NCI-H2227 (cell line): ENCODE measurements around the gene TBC1D22A.

ENCODE experiments used
- DNase-seq: peaks from one replicate; lab custom pipeline; 2025; ENCODE audit not compliant: unreplicated experiment; lab: John Stamatoyannopoulos, UW

The TBC1D22A gene

GRCh38 chr22:46829941-46830715 lies 67.7 kb downstream of the TBC1D22A start:
- DNase-seq: no peak

- no peak for DNase-seq
These were observed 68.4 kb downstream of the TBC1D22A start for GRCh38 chr22:46830841-46831240.

- DNase-seq: no peak
These were observed 70.8 kb downstream of the TBC1D22A start for GRCh38 chr22:46833228-46833627.

- no peak for DNase-seq
These were observed 71.7 kb downstream of the TBC1D22A start for GRCh38 chr22:46834021-46834737.

DNA sequence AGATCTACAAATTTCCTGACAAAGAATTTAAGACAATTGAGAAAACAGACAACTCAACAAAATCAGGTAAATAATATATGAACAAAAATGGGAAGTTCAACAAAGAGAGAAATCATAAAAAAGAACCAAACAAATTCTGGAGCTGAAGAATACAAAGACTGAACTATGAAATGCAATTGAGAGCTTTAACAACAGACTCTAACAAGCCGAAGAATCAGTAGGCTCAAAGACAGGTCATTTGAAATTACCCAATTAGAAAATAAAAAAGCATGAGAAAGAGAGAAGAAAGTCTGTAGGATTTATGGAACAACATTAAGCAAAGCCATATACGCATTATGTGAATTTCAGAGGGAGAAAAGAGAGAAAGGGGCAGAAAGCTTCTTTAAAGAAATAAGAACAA lies 72.8 kb downstream of the TBC1D22A start:
- no peak for DNase-seq

DNA sequence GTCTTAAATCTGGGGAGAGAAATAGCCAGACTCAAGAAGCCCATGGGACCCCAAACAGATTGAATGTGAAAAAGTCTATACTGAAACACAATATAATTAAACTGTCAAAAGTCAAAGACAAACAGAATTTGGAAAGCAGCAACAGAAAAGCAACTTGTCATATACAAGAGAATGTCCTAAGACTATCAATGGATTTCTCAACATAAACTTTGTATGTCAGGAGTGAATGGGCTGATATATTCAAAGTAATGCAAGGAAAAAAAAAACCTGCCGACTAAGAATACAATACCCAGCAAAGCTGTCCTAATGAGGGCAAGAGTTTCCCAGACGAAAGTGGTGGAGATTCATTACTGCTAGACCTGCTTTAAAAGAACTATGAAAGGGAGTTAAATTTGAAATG lies 73.2 kb downstream of the TBC1D22A start:
- no peak for DNase-seq

- DNase-seq: no peak
These were observed 79.1 kb downstream of the TBC1D22A start for GRCh38 chr22:46841522-46841921.

DNA sequence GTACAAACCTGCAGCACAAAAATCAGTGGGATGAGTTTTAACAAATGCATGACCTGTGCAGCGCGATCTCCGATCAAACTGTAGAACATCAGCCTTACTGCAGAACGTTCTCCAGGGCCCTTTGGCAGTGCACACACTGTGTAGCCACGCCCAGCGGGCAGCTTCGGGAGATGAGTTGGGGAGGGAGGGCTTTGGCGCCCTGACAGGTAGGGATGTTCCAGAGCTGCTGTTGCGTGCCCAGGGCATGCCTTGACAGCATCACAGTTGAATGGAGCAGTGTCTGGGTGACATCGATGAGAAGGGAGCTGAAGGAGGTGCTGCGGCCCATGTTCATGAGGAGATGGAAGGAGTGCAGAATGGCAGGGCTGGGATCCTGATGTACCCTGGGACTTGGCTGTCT lies 80.2 kb downstream of the TBC1D22A start:
- DNase-seq: no peak

- no peak for DNase-seq
These were observed 81.4 kb downstream of the TBC1D22A start for GRCh38 chr22:46843821-46844255.

- DNase-seq: no peak
These were observed 82.3 kb downstream of the TBC1D22A start for GRCh38 chr22:46844606-46845210.

GRCh38 chr22:46845296-46846149 lies 83.1 kb downstream of the TBC1D22A start:
- no peak for DNase-seq

GRCh38 chr22:46846150-46846831 lies 83.8 kb downstream of the TBC1D22A start:
- DNase-seq: no peak

DNA sequence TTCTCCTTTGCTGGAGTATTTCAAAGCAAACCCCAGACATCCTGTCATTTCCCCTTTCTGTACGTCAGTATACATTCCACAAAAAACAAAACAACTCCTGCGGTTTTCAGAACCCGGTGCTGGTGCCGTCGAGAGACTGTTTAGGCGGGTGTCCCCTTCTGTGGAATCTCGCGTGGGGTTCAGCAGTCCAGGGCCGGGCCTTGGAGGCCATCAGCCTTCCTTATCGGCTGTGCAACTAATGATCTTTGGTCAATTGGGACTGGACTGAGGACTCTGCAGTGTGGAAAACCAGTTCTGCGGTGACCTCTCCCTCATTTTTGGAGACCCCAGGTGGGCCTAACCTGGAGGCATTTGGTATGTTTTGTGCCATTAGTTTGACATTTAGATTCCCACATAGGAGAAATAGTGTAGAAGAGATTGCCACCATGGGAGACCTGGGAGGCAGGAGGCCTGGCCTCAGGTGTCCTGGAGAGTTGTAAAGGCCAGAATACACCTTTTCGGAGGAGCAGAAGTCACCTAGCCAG lies 84.4 kb downstream of the TBC1D22A start:
- no peak for DNase-seq

GRCh38 chr22:46848197-46848596 lies 85.7 kb downstream of the TBC1D22A start:
- DNase-seq: no peak

DNA sequence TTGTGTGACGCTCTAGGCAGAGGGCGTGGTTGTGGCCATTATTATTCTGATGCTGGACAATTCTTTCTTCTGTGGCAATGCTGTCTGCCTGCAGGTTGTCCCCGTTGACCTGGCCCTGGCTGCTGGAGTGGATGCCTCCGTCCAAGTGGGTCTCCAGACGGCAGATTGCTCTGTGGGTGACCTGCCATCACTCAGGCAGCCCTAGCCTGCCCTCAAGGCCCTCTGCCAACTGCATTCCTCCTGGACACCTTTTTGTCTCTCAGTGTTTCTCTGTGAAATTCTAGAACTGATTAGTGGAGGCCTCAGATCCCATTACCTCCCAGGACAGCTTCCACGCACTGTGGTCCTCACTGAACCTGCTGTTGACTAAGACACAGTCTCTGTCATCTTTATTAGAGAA lies 86.7 kb downstream of the TBC1D22A start:
- DNase-seq: no peak

GRCh38 chr22:46849951-46850350 lies 87.5 kb downstream of the TBC1D22A start:
- DNase-seq: no peak

- DNase-seq: no peak
These were observed 88.9 kb downstream of the TBC1D22A start for GRCh38 chr22:46851311-46851710.

- DNase-seq: no peak
These were observed 89.5 kb downstream of the TBC1D22A start for GRCh38 chr22:46851941-46852340.

- DNase-seq: no peak
These were observed 90.3 kb downstream of the TBC1D22A start for GRCh38 chr22:46852771-46853170.

DNA sequence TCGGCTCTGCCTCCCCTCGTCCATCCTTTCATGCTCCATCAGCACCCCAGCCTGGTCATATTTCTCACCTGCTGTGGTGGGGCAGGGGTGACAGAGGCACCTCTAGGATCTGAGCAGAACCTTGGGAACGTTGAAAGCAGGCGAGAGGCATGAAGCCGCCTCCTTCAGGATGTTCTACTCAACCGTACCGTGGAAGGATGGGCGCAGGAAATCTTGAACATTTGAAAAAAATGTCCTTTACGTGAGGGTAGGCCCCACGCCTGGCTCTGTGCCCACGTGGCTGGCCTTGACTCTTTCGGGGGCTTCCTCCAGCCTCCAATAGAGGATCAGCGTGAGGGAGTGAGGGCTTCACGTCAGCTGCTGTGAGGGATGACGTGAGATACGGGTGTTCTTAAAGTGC lies 90.7 kb downstream of the TBC1D22A start:
- no peak for DNase-seq
